Activated naive CD8-positive, alpha-beta T cell treated with anti-CD3 and anti-CD28 coated beads for 36 hours (primary cell): ENCODE results near the gene VPS13D. TPM values are rescaled to one million over a fixed set of nuclear protein-coding genes. Genes with fewer than 3 reads are reported as not detected.

ENCODE experiments used
- DNase-seq: peaks from one replicate; pipeline ENCODE4 v3.0.0; 2021
- H3K27ac Mint-ChIP-seq: one replicate; pipeline ENCODE4 v1.8.0; 2022; ENCODE audit warnings: mild to moderate bottlenecking, moderate library complexity, mixed read lengths
- H3K27me3 Mint-ChIP-seq: one replicate; pipeline ENCODE4 v1.8.0; 2022; ENCODE audit warnings: mild to moderate bottlenecking, mixed read lengths
- H3K36me3 Mint-ChIP-seq: one replicate; pipeline ENCODE4 v1.8.0; 2021; ENCODE audit warnings: mild to moderate bottlenecking, mixed read lengths
- H3K4me1 Mint-ChIP-seq: one replicate; pipeline ENCODE4 v1.8.0; 2021; ENCODE audit warnings: mixed read lengths
- H3K4me3 Mint-ChIP-seq: one replicate; pipeline ENCODE4 v1.8.0; 2022; ENCODE audit warnings: mild to moderate bottlenecking, moderate library complexity, mixed read lengths
- H3K9me3 Mint-ChIP-seq: one replicate; pipeline ENCODE4 v1.8.0; 2022; ENCODE audit warnings: mixed read lengths
- total RNA-seq, 2 experiments: library from RNA; stranded (reverse); gene quantifications; one replicate each; pipeline ENCODE4 v1.2.3, GENCODE V29; 2021

The VPS13D gene
- total RNA-seq, 2 experiments from 2014 or later, result 27.7 to 29.1 TPM

- no peak overlapping the region for H3K27ac Mint-ChIP-seq
These were observed 327.4 kb downstream of the VPS13D start for GRCh38 chr1:12556957-12557935.

GRCh38 chr1:12561121-12561520, 331.3 kb downstream of the VPS13D start:
- Mint-ChIP-seq H3K36me3 (peaks cover 39% of the 10 kb centered on the region), H3K27ac (no peak overlapping the region), H3K4me3 (no peak overlapping the region), H3K4me1 (peaks cover 8% of the 10 kb centered on the region), H3K9me3 (peaks cover 26% of the 10 kb centered on the region), H3K27me3 (no peaks in the 10 kb centered on the region)
- DNase-seq, result no peak

More at GRCh38 chr1:12556957-12557935, 327.4 kb downstream of the VPS13D start:
- H3K4me1 Mint-ChIP-seq, result peaks cover 8% of the 10 kb centered on the region
- no peaks in the 10 kb centered on the region for H3K27me3 Mint-ChIP-seq
- H3K4me3 Mint-ChIP-seq, result no peak overlapping the region
- H3K9me3 Mint-ChIP-seq, result peaks cover under 1% of the 10 kb centered on the region
- DNase-seq, result no peak
- H3K36me3 Mint-ChIP-seq, result peaks cover 4% of the 10 kb centered on the region

Other genes with a start within 250 kb of the VPS13D start
- 10 to 100 TPM; 78.1 to 84.2 TPM for gene MFN2, start 249.6 kb upstream of the VPS13D start, total RNA-seq
- 10 to 100 TPM; 21.0 to 22.2 TPM for gene MIIP, start 210.5 kb upstream of the VPS13D start, total RNA-seq
- gene TNFRSF8, start 166.7 kb upstream of the VPS13D start, total RNA-seq, result 1 to 10 TPM; 1.9 to 2.6 TPM
- gene TNFRSF1B, start 63.0 kb upstream of the VPS13D start, total RNA-seq, result 100 to 1,000 TPM; 187 to 193 TPM